Adrenal gland (tissue), 12 donors: ENCODE measurements around the gene TENT4B. TPM values are rescaled to one million over a fixed set of nuclear protein-coding genes. Genes with fewer than 3 reads are reported as not detected.

ENCODE experiments used
- DNase-seq, 7 donors: peaks; one replicate each; pipeline ENCODE4 v3.0.0-alpha.2; 2019 to 2020
- H3K27ac ChIP-seq, 5 donors: fragments of 200-600 bp; sonication (generic) in 4 of 5; 1 replicate in 3 of 5; 2 replicates in 2 of 5; pipeline versions ENCODE4 v1.5.1 to v1.8.0; 2016 to 2020; ENCODE audit warnings: mild to moderate bottlenecking in 1 of 5
- H3K27me3 ChIP-seq: fragments of 200-600 bp; 2 replicates; pipeline ENCODE4 v1.8.0; 2021
- H3K36me3 ChIP-seq, 2 donors: fragments of 200-600 bp; replicated peaks in 1 of 2; 1 replicate in 1 of 2; 2 replicates in 1 of 2; pipeline versions ENCODE4 v1.5.1 to v1.8.0; 2018 to 2022
- H3K4me1 ChIP-seq, 2 donors: fragments of 200-600 bp; replicated peaks in 1 of 2; 1 replicate in 1 of 2; 2 replicates in 1 of 2; pipeline versions ENCODE4 v1.5.1 to v1.8.0; 2018 to 2021
- H3K4me3 ChIP-seq, 4 donors: fragments of 200-600 bp; sonication (generic) in 3 of 4; one replicate each; pipeline ENCODE4 v1.5.1; 2016 to 2018
- H3K9me3 ChIP-seq, 3 donors: fragments of 200-600 bp; sonication (generic) in 1 of 3; replicated peaks in 1 of 3; 1 replicate in 2 of 3; 2 replicates in 1 of 3; pipeline versions ENCODE4 v1.5.1 to v1.8.0; 2016 to 2021
- CTCF ChIP-seq, 6 experiments: fragments of 450-650 bp in 4 of 6; fragments of 200-600 bp in 2 of 6; sonication (generic) in 1 of 6; IDR thresholded peaks; 1 replicate in 5 of 6; 2 replicates in 1 of 6; pipeline versions ENCODE4 v1.5.1 to v1.8.0; 2016 to 2021; ENCODE audit warnings: antibody characterized with exemption in 6 of 6, mild to moderate bottlenecking in 2 of 6, moderate library complexity in 1 of 6
- POLR2A ChIP-seq, 2 donors: fragments of 450-650 bp; IDR thresholded peaks; one replicate each; pipeline ENCODE4 v1.6.1; 2017; ENCODE audit warnings: antibody characterized with exemption in 2 of 2, mild to moderate bottlenecking in 2 of 2, moderate library complexity in 1 of 2
- WGBS, 4 donors: extraction: QIAGEN DNeasy Blood & Tissue Kit in 2 of 4; methylation state at CpG; one replicate each; pipeline versions ENCODE4 v1.1.5 to v1.1.7; 2013 to 2017; 5-methylcytosine and 5-hydroxymethylcytosine counted together
- intact Hi-C, 2 donors: fragments of 100-400 bp; cut with DNase I; formaldehyde crosslinking; loops; one replicate each; pipeline versions ENCODE4 v1.14.1 to v1.15.0; 2022 to 2023
- polyA plus RNA-seq, 3 donors: library from polyadenylated mRNA; stranded (reverse); fragments of 200-250 nt in 2 of 3; fragments of 350-450 nt in 1 of 3; fragmentation: Illumina TruSeq in 1 of 3; extraction: RNeasy Lipid Tissue Mini Kit (QIAGEN cat#74804) in 1 of 3; gene quantifications; one replicate each; pipeline ENCODE4 v1.2.3, GENCODE V29; 2013 to 2014
- small RNA-seq, 2 donors: library from RNA; depleted of rRNA; stranded (forward); fragments of <200 nt; gene quantifications; one replicate each; pipeline ENCODE3, GENCODE V24; 2016
- total RNA-seq, 9 donors: library from RNA; depleted of rRNA in 4 of 9; stranded (reverse); fragments of >200 nt in 4 of 9; fragments of 120-200 nt in 1 of 9; fragmentation: NEBNext Ultra II Directional in 1 of 9; extraction: Animal tissue kit (Norgen Biotek cat#: 25700) in 1 of 9; gene quantifications; one replicate each; pipeline versions ENCODE4 v1.1.0 to v1.2.4, GENCODE V29; 2013 to 2023
- donor health status: healthy with polysubstance abuse.
- donor health status: Bipolar disorder and iron deficiency.
- donor health status: DM: yes; HTN: yes; CAD: no.
- donor health status: DM: no; HTN: no; CAD: no.
- donor health status: DM: no; HTN: no; CAD: no.
- donor health status: DM: yes; HTN: yes; CAD: no.

The TENT4B gene
- total and polyA plus RNA-seq, 12 donors = 4.2 to 27.8 (median 13.4) TPM

DNA sequence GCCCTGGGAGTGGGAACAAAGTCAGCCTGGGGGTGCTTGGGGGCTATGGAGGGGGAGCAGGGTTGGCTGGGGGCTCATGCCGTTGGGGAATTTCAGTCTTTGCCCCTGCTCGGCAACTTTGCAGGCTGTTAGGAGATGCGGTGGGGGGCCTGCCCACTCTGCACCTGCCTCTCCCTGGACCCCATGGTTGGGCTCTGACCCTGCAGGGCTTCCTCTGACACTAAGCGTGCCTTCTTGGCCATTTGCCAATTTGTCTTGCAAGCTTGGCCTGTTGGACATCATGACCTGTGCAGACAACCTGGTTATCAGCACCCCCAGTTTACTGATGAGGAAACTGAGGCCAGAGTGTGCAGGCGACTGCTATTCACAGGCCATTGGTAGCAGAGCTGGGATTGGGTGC is 127.8 kb downstream of the TENT4B start:
- no peaks in the 10 kb centered on the region for H3K36me3 ChIP-seq
- no peaks in the 10 kb centered on the region for H3K4me1 ChIP-seq
- peak overlapping the region in 1 of 5 donors; percentile 78 for H3K27ac ChIP-seq
- 80 to 94% (median 83%) methylated on average over 2 to 5 of the region's 5 CpGs for WGBS, 4 donors
- H3K27me3 ChIP-seq = no peaks in the 10 kb centered on the region
- no peak overlapping the region for H3K4me3 ChIP-seq
- no peak for DNase-seq
- TF ChIP-seq CTCF (IDR thresholded peaks at IDR 0.05) (no peak), POLR2A (IDR thresholded peaks at IDR 0.05) (no peak)
- no peaks in the 10 kb centered on the region for H3K9me3 ChIP-seq
- intact Hi-C loops = no loop called here

Small RNAs within 50 kb of the gene (small RNA-seq; reads per million reads assigned to genes)
- gene RF00156 = 0 reads per million in 2 donors
- gene RPL10P14 = 0 reads per million in 2 donors

Other genes with a start within 250 kb of the TENT4B start
- 10 to 100 TPM; 14.7 to 25.3 (median 20.5) TPM for gene CNEP1R1, start 128.1 kb upstream of the TENT4B start, total RNA-seq
- 10 to 100 TPM; 13.9 to 20.7 (median 14.1) TPM for gene CNEP1R1, start 128.1 kb upstream of the TENT4B start, polyA plus RNA-seq
- 10 to 100 TPM; 10.9 to 35.3 (median 20.5) TPM for gene HEATR3, start 87.3 kb upstream of the TENT4B start, total RNA-seq
- 10 to 100 TPM in 1 of 3 donors, 1 to 10 TPM in 2; 5.3 to 21.1 (median 6.9) TPM for gene HEATR3, start 87.3 kb upstream of the TENT4B start, polyA plus RNA-seq
- 10 to 100 TPM in 8 of 9 donors, 1 to 10 TPM in 1; 9.8 to 44.4 (median 21.7) TPM for gene ADCY7, start 113.2 kb downstream of the TENT4B start, total RNA-seq
- 10 to 100 TPM in 1 of 3 donors, 1 to 10 TPM in 2; 2.8 to 14.6 (median 3.0) TPM for gene ADCY7, start 113.2 kb downstream of the TENT4B start, polyA plus RNA-seq
- 100 to 1,000 TPM in 2 of 9 donors, 10 to 100 TPM in 7; 37.2 to 117 (median 59.3) TPM for gene BRD7, start 215.7 kb downstream of the TENT4B start, total RNA-seq
- gene BRD7, start 215.7 kb downstream of the TENT4B start, polyA plus RNA-seq = 10 to 100 TPM; 41.8 to 85.5 (median 47.9) TPM